Renal cortical epithelial cell (primary cell): ENCODE results near the gene CASP4. TPM values are rescaled to one million over a fixed set of nuclear protein-coding genes. Genes with fewer than 3 reads are reported as not detected.

Source experiments
- DNase-seq: peaks from one replicate; pipeline ENCODE4 v3.0.0-alpha.2; 2011; ENCODE audit warnings: low read depth
- total RNA-seq: library from RNA; depleted of rRNA; stranded (reverse); fragments of >200 nt; gene quantifications from 2 replicates; pipeline ENCODE4 v1.2.3, GENCODE V29; 2014

Gene CASP4
- total RNA-seq, 1 donor from 2014 or later, result 150 TPM

- no peak for DNase-seq
These were observed 74.5 kb downstream of the CASP4 start for GRCh38 chr11:104893876-104894275.

Other genes starting within 250 kb of the CASP4 start
- gene CASP12, start 70.1 kb downstream of the CASP4 start, total RNA-seq, result not detected in 2 replicates
- gene CASP5, start 54.6 kb upstream of the CASP4 start, total RNA-seq, result not detected in 2 replicates
- gene CASP1, start 66.6 kb upstream of the CASP4 start, total RNA-seq, result 8.3 and 8.6 TPM in 2 replicates
- gene CARD16, start 76.8 kb upstream of the CASP4 start, total RNA-seq, result 0.50 and 4.9 TPM in 2 replicates
- not detected in 2 replicates for gene CARD18, start 171.2 kb upstream of the CASP4 start, total RNA-seq